Endodermal cell (in vitro differentiated cells): ENCODE measurements around the gene WRAP73. TPM values are rescaled to one million over a fixed set of nuclear protein-coding genes. Genes with fewer than 3 reads are reported as not detected.
"Not testable (repeated sequence)": the region's sequence is repeated elsewhere in the genome, so short reads cannot be mapped to it uniquely, and the experiment has no call there.

ENCODE experiments used
- DNase-seq: peaks from one replicate; pipeline ENCODE4 v3.0.0-alpha.2; 2017
- H3K27ac ChIP-seq: 2 replicates; pipeline ENCODE4 v1.5.1; 2013; ENCODE audit warnings: mild to moderate bottlenecking, low read depth, low read length, moderate library complexity
- H3K27me3 ChIP-seq: 2 replicates; pipeline ENCODE4 v1.6.1; 2013; ENCODE audit warnings: mild to moderate bottlenecking, low read length, moderate library complexity; ENCODE audit not compliant: insufficient read depth, control insufficient read depth, poor library complexity, severe bottlenecking
- H3K36me3 ChIP-seq: 2 replicates; pipeline ENCODE4 v1.7.0; 2013; ENCODE audit warnings: mild to moderate bottlenecking, low read length, moderate library complexity; ENCODE audit not compliant: control insufficient read depth, insufficient read depth
- H3K4me1 ChIP-seq: one replicate; pipeline ENCODE4 v1.7.0; 2013; ENCODE audit warnings: low read length; ENCODE audit not compliant: control insufficient read depth, insufficient read depth
- H3K4me3 ChIP-seq: 2 replicates; pipeline ENCODE4 v1.5.1; 2013; ENCODE audit warnings: mild to moderate bottlenecking, low read length, moderate library complexity
- H3K9ac ChIP-seq: 2 replicates; pipeline ENCODE4 v1.6.1; 2013; ENCODE audit warnings: mild to moderate bottlenecking, low read length, moderate library complexity; ENCODE audit not compliant: poor library complexity, severe bottlenecking; ENCODE audit errors: extremely low read depth
- H3K9me3 ChIP-seq: 2 replicates; pipeline ENCODE4 v1.6.1; 2013; ENCODE audit warnings: mild to moderate bottlenecking, low read length, moderate library complexity; ENCODE audit not compliant: control insufficient read depth
- H3K27ac Mint-ChIP-seq: 2 replicates; pipeline ENCODE4 v1.8.0; 2020; ENCODE audit warnings: mixed read lengths
- H3K27me3 Mint-ChIP-seq: 2 replicates; pipeline ENCODE4 v1.8.0; 2021; ENCODE audit warnings: mild to moderate bottlenecking, mixed read lengths; ENCODE audit not compliant: insufficient read depth
- H3K36me3 Mint-ChIP-seq: 2 replicates; pipeline ENCODE4 v1.8.0; 2020; ENCODE audit warnings: low read depth, mixed read lengths
- H3K4me1 Mint-ChIP-seq: 2 replicates; pipeline ENCODE4 v1.8.0; 2020; ENCODE audit warnings: mixed read lengths
- H3K4me3 Mint-ChIP-seq: 2 replicates; pipeline ENCODE4 v1.8.0; 2020; ENCODE audit warnings: mild to moderate bottlenecking, moderate library complexity, mixed read lengths
- H3K9me3 Mint-ChIP-seq: 2 replicates; pipeline ENCODE4 v1.8.0; 2020; ENCODE audit warnings: mild to moderate bottlenecking, mixed read lengths
- WGBS, 2 experiments: methylation state at CpG; one replicate each; pipeline versions ENCODE4 v1.1.5 to v1.1.7; 2013; ENCODE audit warnings: missing lambda C conversion rate in 2 of 2, mixed read lengths in 1 of 2; ENCODE audit not compliant: insufficient coverage in 1 of 2, insufficient read length in 1 of 2; 5-methylcytosine and 5-hydroxymethylcytosine counted together
- total RNA-seq, 2 donors: library from RNA; stranded (reverse); fragmentation: NEBNext Ultra II Directional in 1 of 2; extraction: Animal tissue kit (Norgen Biotek cat#: 25700) in 1 of 2; gene quantifications; 2 replicates in 1 of 2; 3 replicates in 1 of 2; pipeline ENCODE4 v1.2.1, GENCODE V29; 2021
- TF ChIP-seq, protein P1 (sequence below): fragments of 200-600 bp; sonication (generic); conservative IDR thresholded peaks from 2 replicates; pipeline ENCODE4 v1.5.0; 2021; ENCODE audit warnings: antibody characterized with exemption, mild to moderate bottlenecking

The WRAP73 gene
- total RNA-seq, 2 donors from 2014 or later, result 29.8 to 32.5 TPM

DNA sequence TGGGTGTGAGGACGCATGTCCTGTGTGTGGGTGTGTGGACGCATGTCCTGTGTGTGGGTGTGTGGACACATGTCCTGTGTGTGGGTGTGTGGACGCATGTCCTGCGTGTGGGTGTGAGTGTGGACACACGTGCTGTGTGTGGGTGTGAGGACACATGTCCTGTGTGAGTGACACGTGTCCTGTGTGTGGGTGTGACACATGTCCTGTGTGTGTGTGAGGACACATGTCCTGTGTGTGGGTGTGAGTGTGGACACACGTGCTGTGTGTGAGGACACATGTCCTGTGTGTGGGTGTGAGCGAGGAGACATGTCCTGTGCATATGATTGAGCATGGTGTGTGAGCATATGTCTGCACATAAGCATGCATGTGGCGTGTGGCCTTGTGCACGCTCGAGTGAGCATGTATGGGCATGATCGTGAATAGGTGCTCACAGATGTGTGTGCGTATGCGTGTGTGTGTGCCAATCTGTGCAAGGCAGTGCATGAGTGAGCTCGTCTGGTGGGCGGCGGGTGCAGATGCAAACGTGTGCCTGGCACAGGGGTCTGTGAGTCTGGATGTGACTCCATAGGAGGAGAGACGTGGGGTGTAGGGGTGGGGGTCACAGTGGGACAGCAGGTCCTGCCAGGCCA, 63.8 kb downstream of the WRAP73 start:
- no peaks in the 10 kb centered on the region for H3K27me3 ChIP-seq
- Mint-ChIP-seq H3K27ac (no peak overlapping the region), H3K9me3 (peaks cover 7% of the 10 kb centered on the region), H3K4me1 (peaks cover 4% of the 10 kb centered on the region), H3K27me3 (no peaks in the 10 kb centered on the region), H3K4me3 (no peak overlapping the region), H3K36me3 (peaks cover 6% of the 10 kb centered on the region)
- no peaks in the 10 kb centered on the region for H3K9me3 ChIP-seq
- no peak overlapping the region for H3K4me3 ChIP-seq
- no peak overlapping the region for H3K27ac ChIP-seq
- H3K9ac ChIP-seq, result no peak overlapping the region
- no peak for DNase-seq
- WGBS, 2 experiments, result 91 to 92% methylated on average over 18 to 19 of the region's 19 CpGs
- H3K36me3 ChIP-seq, result no peaks in the 10 kb centered on the region
- no peaks in the 10 kb centered on the region for H3K4me1 ChIP-seq
- TF ChIP-seq, protein P1, sequence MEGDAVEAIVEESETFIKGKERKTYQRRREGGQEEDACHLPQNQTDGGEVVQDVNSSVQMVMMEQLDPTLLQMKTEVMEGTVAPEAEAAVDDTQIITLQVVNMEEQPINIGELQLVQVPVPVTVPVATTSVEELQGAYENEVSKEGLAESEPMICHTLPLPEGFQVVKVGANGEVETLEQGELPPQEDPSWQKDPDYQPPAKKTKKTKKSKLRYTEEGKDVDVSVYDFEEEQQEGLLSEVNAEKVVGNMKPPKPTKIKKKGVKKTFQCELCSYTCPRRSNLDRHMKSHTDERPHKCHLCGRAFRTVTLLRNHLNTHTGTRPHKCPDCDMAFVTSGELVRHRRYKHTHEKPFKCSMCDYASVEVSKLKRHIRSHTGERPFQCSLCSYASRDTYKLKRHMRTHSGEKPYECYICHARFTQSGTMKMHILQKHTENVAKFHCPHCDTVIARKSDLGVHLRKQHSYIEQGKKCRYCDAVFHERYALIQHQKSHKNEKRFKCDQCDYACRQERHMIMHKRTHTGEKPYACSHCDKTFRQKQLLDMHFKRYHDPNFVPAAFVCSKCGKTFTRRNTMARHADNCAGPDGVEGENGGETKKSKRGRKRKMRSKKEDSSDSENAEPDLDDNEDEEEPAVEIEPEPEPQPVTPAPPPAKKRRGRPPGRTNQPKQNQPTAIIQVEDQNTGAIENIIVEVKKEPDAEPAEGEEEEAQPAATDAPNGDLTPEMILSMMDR, result no peak

DNA sequence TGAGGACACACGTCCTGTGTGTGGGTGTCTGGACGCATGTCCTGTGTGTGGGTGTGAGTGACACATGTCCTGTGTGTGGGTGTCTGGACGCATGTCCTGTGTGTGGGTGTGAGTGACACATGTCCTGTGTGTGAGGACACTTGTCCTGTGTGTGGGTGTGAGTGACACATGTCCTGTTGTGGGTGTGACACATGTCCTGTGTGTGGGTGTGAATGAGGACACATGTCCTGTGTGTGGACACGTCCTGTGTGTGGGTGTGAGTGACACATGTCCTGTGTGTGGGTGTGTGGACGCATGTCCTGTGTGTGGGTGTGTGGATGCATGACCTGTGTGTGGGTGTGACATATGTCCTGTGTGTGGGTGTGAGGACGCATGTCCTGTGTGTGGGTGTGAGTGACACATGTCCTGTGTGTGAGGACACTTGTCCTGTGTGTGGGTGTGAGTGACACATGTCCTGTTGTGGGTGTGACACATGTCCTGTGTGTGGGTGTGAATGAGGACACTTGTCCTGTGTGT, 64.5 kb downstream of the WRAP73 start:
- H3K27ac ChIP-seq, H3K27me3 ChIP-seq, H3K27ac Mint-ChIP-seq, H3K36me3 ChIP-seq, H3K4me1 ChIP-seq, H3K4me1 Mint-ChIP-seq, H3K36me3 Mint-ChIP-seq, H3K4me3 Mint-ChIP-seq, H3K9ac ChIP-seq, H3K27me3 Mint-ChIP-seq, H3K4me3 ChIP-seq, DNase-seq, H3K9me3 ChIP-seq, H3K9me3 Mint-ChIP-seq: not testable (repeated sequence)
- 74 to 100% methylated on average over 3 to 6 of the region's 6 CpGs for WGBS, 2 experiments

DNA sequence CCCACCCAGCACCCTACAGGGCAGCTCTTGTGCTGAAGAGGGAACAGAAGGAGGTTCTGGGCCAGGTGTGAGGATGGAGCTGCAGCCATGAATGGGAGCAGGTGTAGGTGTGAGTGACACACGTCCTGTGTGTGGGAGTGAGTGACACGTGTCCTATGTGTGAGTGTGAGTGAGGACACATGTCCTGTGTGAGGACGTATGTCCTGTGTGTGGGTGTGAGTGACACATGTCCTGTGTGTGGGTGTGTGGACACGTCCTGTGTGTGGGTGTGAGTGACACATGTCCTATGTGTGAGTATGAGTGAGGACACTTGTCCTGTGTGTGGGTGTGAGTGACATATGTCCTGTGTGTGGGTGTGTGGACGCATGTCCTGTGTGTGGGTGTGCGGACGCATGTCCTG, 65.0 kb downstream of the WRAP73 start:
- WGBS, 2 experiments, result 95 to 96% methylated on average over 5 to 7 of the region's 7 CpGs
- Mint-ChIP-seq H3K27ac (no peak overlapping the region), H3K36me3 (peaks cover 6% of the 10 kb centered on the region), H3K27me3 (no peaks in the 10 kb centered on the region), H3K4me3 (no peak overlapping the region), H3K9me3 (peaks cover 7% of the 10 kb centered on the region), H3K4me1 (no peaks in the 10 kb centered on the region)
- Histone ChIP-seq H3K4me3 (no peak overlapping the region), H3K27me3 (no peaks in the 10 kb centered on the region), H3K36me3 (no peaks in the 10 kb centered on the region), H3K9ac (no peak overlapping the region), H3K27ac (no peak overlapping the region), H3K9me3 (no peaks in the 10 kb centered on the region), H3K4me1 (no peaks in the 10 kb centered on the region)
- DNase-seq, result no peak
- TF ChIP-seq, protein P1, result no peak

DNA sequence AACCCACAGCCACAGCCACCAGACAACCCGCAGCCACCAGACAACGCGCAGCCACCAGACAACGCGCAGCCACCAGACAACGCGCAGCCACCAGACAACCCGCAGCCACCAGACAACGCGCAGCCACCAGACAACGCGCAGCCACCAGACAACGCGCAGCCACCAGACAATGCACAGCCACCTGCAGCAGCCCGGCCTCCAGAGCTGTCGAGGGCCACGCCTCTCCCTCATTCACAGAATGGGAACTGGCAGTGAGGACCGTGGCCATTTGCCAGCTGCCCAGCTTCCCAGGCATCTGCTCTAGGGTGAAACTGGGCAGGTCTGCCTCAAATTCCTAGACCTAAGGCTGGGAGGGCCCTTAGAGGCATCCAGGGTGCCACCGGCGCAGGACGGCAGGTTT, 66.2 kb downstream of the WRAP73 start:
- not testable (repeated sequence) for H3K9me3 Mint-ChIP-seq, DNase-seq, H3K27ac Mint-ChIP-seq, H3K27me3 Mint-ChIP-seq, H3K4me1 ChIP-seq, H3K27me3 ChIP-seq, H3K4me3 ChIP-seq, H3K27ac ChIP-seq, H3K36me3 Mint-ChIP-seq, H3K9ac ChIP-seq, H3K4me1 Mint-ChIP-seq, H3K4me3 Mint-ChIP-seq, H3K36me3 ChIP-seq, H3K9me3 ChIP-seq
- WGBS, 2 experiments, result 70 to 82% methylated on average over 4 to 20 of the region's 21 CpGs
